HL-60 (cell line): ENCODE measurements around the gene SPON2.
A peak's percentile ranks its signal among the peaks of the same experiment; 100 is the strongest.

ENCODE experiments used
- DNase-seq, 2 experiments: peaks; one replicate each; pipeline ENCODE4 v3.0.0-alpha.2; 2010 to 2020; ENCODE audit warnings: low read depth in 1 of 2, low spot score in 1 of 2
- H3K27ac ChIP-seq: fragments of 250-450 bp; sonication (Bioruptor Pico); replicated peaks from 2 replicates; pipeline ENCODE4 v1.5.1; 2020; ENCODE audit warnings: mild to moderate bottlenecking, moderate library complexity
- H3K27me3 ChIP-seq: fragments of 250-450 bp; sonication (Bioruptor Pico); 2 replicates; pipeline ENCODE4 v1.5.1; 2021; ENCODE audit warnings: mild to moderate bottlenecking, moderate library complexity; ENCODE audit not compliant: insufficient read depth, poor library complexity, severe bottlenecking
- H3K4me3 ChIP-seq: replicated peaks from 2 replicates; pipeline ENCODE4 v1.5.1; 2011; ENCODE audit warnings: mild to moderate bottlenecking, control low read depth, low read length; ENCODE audit not compliant: insufficient read depth
- CTCF ChIP-seq: IDR thresholded peaks from one replicate; pipeline ENCODE4 v1.5.1; 2011; ENCODE audit warnings: low read length, control low read depth, inconsistent platforms; ENCODE audit not compliant: insufficient read depth
- GABPA ChIP-seq: IDR thresholded peaks from 2 replicates; pipeline ENCODE4 v1.6.1; 2012; ENCODE audit warnings: low read depth
- POLR2AphosphoS5 ChIP-seq: IDR thresholded peaks from 2 replicates; pipeline ENCODE4 v1.6.1; 2012; ENCODE audit warnings: low read depth
- REST ChIP-seq: IDR thresholded peaks from 2 replicates; pipeline ENCODE4 v1.6.1; 2012; ENCODE audit warnings: low read depth; ENCODE audit not compliant: insufficient replicate concordance
- SPI1 ChIP-seq: IDR thresholded peaks from 2 replicates; pipeline ENCODE4 v1.6.1; 2012; ENCODE audit warnings: low read depth, mild to moderate bottlenecking, borderline replicate concordance

SPON2 gene

GRCh38 chr4:1214101-1215095, 42.0 kb upstream of the SPON2 start:
- Histone ChIP-seq H3K27me3 (no peaks in the 10 kb centered on the region), H3K4me3 (no peak overlapping the region), H3K27ac (no peak overlapping the region)
- 0 out of 2 replicates have a peak, but pooled peaks have one; percentile 6 for TF ChIP-seq POLR2AphosphoS5
- TF ChIP-seq CTCF = no peak
- no peak for TF ChIP-seq REST
- DNase-seq = no peak

GRCh38 chr4:1213336-1213995, 41.1 kb upstream of the SPON2 start:
- no peaks in the 10 kb centered on the region for H3K27me3 ChIP-seq
- no peak overlapping the region for H3K27ac ChIP-seq
- no peak for TF ChIP-seq CTCF
- TF ChIP-seq SPI1 = no peak
- no peak for TF ChIP-seq GABPA
- no peak for TF ChIP-seq POLR2AphosphoS5
- TF ChIP-seq REST = no peak
- DNase-seq = no peak
- H3K4me3 ChIP-seq = no peak overlapping the region

GRCh38 chr4:1212546-1213335, 40.4 kb upstream of the SPON2 start:
- no peak overlapping the region for H3K27ac ChIP-seq
- no peak for DNase-seq
- no peak for TF ChIP-seq REST
- TF ChIP-seq POLR2AphosphoS5 = peak; percentile 18; the same call in 1 of the 2 replicates
- H3K27me3 ChIP-seq = no peaks in the 10 kb centered on the region
- H3K4me3 ChIP-seq = no peak overlapping the region
